Right lobe of liver (tissue), 6 donors: ENCODE data around the gene TEX19. TPM values are rescaled to one million over a fixed set of nuclear protein-coding genes. Genes with fewer than 3 reads are reported as not detected.

Experiments used
- ATAC-seq, 4 donors: fragments of 200-7000 bp; cut with Tn5 transposase; one replicate each; pipeline ENCODE4 v1.9.1; 2020; ENCODE audit warnings: mild to moderate bottlenecking in 4 of 4, moderate library complexity in 4 of 4
- DNase-seq, 3 donors: peaks; one replicate each; pipeline ENCODE4 v3.0.0-alpha.2; 2020
- H3K27ac ChIP-seq, 3 donors: fragments of 200-600 bp; one replicate each; pipeline ENCODE4 v1.8.0; 2022
- H3K27me3 ChIP-seq, 2 donors: fragments of 200-600 bp; one replicate each; pipeline ENCODE4 v1.8.0; 2022
- H3K36me3 ChIP-seq, 4 donors: fragments of 200-600 bp; sonication (generic) in 1 of 4; one replicate each; pipeline versions ENCODE4 v1.5.1 to v1.8.0; 2017 to 2022; ENCODE audit warnings: control low read depth in 1 of 4
- H3K4me1 ChIP-seq, 4 donors: fragments of 200-600 bp; sonication (generic) in 1 of 4; one replicate each; pipeline versions ENCODE4 v1.5.1 to v1.8.0; 2017 to 2022; ENCODE audit warnings: control low read depth in 1 of 4
- H3K4me3 ChIP-seq, 3 donors: fragments of 200-600 bp; one replicate each; pipeline ENCODE4 v1.8.0; 2022
- H3K9me3 ChIP-seq, 4 donors: fragments of 200-600 bp; sonication (generic) in 1 of 4; one replicate each; pipeline versions ENCODE4 v1.5.1 to v1.8.0; 2017 to 2022; ENCODE audit warnings: control low read depth in 1 of 4
- CTCF ChIP-seq, 4 donors: fragments of 200-600 bp in 3 of 4; fragments of 450-650 bp in 1 of 4; IDR thresholded peaks; one replicate each; pipeline versions ENCODE4 v1.5.1 to v1.8.0; 2016 to 2022; ENCODE audit warnings: antibody characterized with exemption in 4 of 4, mild to moderate bottlenecking in 2 of 4
- POLR2A ChIP-seq: fragments of 450-650 bp; IDR thresholded peaks from one replicate; pipeline ENCODE4 v1.6.1; 2017; ENCODE audit warnings: antibody characterized with exemption, mild to moderate bottlenecking
- WGBS: methylation state at CpG from one replicate; pipeline ENCODE4 v1.1.6; 2018; ENCODE audit warnings: low coverage, low lambda C conversion rate; ENCODE audit not compliant: insufficient coverage; ENCODE audit errors: missing lambda C conversion rate; 5-methylcytosine and 5-hydroxymethylcytosine counted together
- intact Hi-C, 2 donors: fragments of 100-400 bp; cut with DNase I; formaldehyde crosslinking; loops; one replicate each; pipeline versions ENCODE4 v1.11.2 to v1.14.1; 2022
- total RNA-seq, 6 experiments: library from RNA; depleted of rRNA in 2 of 6; stranded (reverse); fragments of >200 nt in 2 of 6; fragmentation: NEBNext Ultra II Directional in 3 of 6; extraction: Animal tissue kit (Norgen Biotek cat#: 25700) in 3 of 6; gene quantifications; one replicate each; pipeline versions ENCODE4 v1.1.0 to v1.2.4, GENCODE V29; 2016 to 2023
- donor health status: DM: no; HTN: yes; CAD: no.
- donor health status: DM: no; HTN: no; CAD: no.
- donor health status: DM: no; HTN: no; CAD: no.
- donor health status: DM: no; HTN: yes; CAD: no.
- donor health status: DM: no; HTN: yes; CAD: no.

Gene TEX19
- total RNA-seq, 6 experiments from 2014 or later = not detected

GRCh38 chr17:82397449-82398335 is 38.6 kb downstream of the TEX19 start:
- WGBS = 94% methylated on average over 12 of the region's 38 CpGs

GRCh38 chr17:82399041-82399441 is 40.0 kb downstream of the TEX19 start:
- Histone ChIP-seq H3K27me3 (no peaks in the 10 kb centered on the region), H3K4me3 (no peak overlapping the region), H3K4me1 (peaks cover 0 to 8% (median 0%) of the 10 kb centered on the region in 4 donors), H3K36me3 (no peaks in the 10 kb centered on the region), H3K27ac (no peak overlapping the region), H3K9me3 (no peaks in the 10 kb centered on the region)
- intact Hi-C loops = no loop called here
- WGBS = 72% methylated on average over 10 of the region's 13 CpGs
- DNase-seq (no peak), ATAC-seq (no peak)
- TF ChIP-seq POLR2A = no peak
- TF ChIP-seq CTCF (IDR thresholded peaks at IDR 0.05) = no peak

More at GRCh38 chr17:82397449-82398335, 38.6 kb downstream of the TEX19 start:
- TF ChIP-seq POLR2A (no peak), CTCF (IDR thresholded peaks at IDR 0.05) (no peak)
- Histone ChIP-seq H3K27me3 (no peaks in the 10 kb centered on the region), H3K4me1 (peaks cover 0 to 2% (median 0%) of the 10 kb centered on the region in 4 donors), H3K27ac (no peak overlapping the region), H3K36me3 (no peaks in the 10 kb centered on the region), H3K4me3 (no peak overlapping the region), H3K9me3 (no peaks in the 10 kb centered on the region)
- intact Hi-C loops = no loop called here
- ATAC-seq (peak in 1 of 4 donors; percentile 13), DNase-seq (no peak)

GRCh38 chr17:82399601-82400101 is 40.6 kb downstream of the TEX19 start:
- ATAC-seq = no peak

GRCh38 chr17:82400206-82400605 is 41.2 kb downstream of the TEX19 start:
- Histone ChIP-seq H3K27me3 (no peaks in the 10 kb centered on the region), H3K4me1 (peaks cover 0 to 8% (median 0%) of the 10 kb centered on the region in 4 donors), H3K9me3 (no peaks in the 10 kb centered on the region), H3K4me3 (no peak overlapping the region), H3K36me3 (no peaks in the 10 kb centered on the region), H3K27ac (no peak overlapping the region)
- TF ChIP-seq CTCF (IDR thresholded peaks at IDR 0.05) = no peak
- no peak for TF ChIP-seq POLR2A
- DNase-seq (no peak), ATAC-seq (peak in 2 of 4 donors; percentile 24 to 28)
- intact Hi-C loops = no loop called here
- WGBS = 61% methylated on average over 7 of the region's 7 CpGs

More at GRCh38 chr17:82399601-82400101, 40.6 kb downstream of the TEX19 start:
- Histone ChIP-seq H3K36me3 (no peaks in the 10 kb centered on the region), H3K9me3 (no peaks in the 10 kb centered on the region), H3K27ac (no peak overlapping the region), H3K4me3 (no peak overlapping the region), H3K27me3 (no peaks in the 10 kb centered on the region), H3K4me1 (peaks cover 0 to 8% (median 0%) of the 10 kb centered on the region in 4 donors)
- no peak for TF ChIP-seq CTCF (IDR thresholded peaks at IDR 0.05)
- no peak for TF ChIP-seq POLR2A
- DNase-seq = no peak
- intact Hi-C loops = no loop called here
- WGBS = 87% methylated on average over 8 of the region's 18 CpGs
